ENCODE data around the gene SCMH1. TPM values are rescaled to one million over a fixed set of nuclear protein-coding genes. Genes with fewer than 3 reads are reported as not detected.
"Not testable (repeated sequence)": the region's sequence is repeated elsewhere in the genome, so short reads cannot be mapped to it uniquely, and the experiment has no call there.

SCMH1 gene
- total RNA-seq, 1 donor from 2014 or later = 42.4 TPM

- DNase-seq (ENCODE audit: low spot score) = no peak
Measured at GRCh38 chr1:41152622-41153044, 89.5 kb downstream of the SCMH1 start.

DNA sequence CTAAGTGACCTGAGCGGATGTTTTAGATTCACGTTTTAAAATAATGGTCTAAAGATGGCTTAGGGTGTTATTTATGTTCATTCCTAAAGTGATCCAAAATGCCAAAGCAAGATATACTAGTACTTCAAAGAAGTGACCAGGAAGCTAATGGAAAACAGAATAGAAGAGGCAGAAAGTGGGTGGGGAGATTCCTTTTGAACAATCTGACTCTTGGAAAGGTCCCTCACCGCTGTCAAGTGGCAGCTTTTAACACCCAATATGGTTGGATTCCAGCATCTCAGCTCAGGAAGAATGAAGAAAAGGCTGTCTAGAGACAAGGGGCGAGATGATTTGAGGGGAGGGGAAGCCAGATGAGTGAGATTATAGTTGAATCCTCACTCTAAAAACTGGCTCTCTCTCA, 90.3 kb downstream of the SCMH1 start:
- no peak for DNase-seq (ENCODE audit: low spot score)

DNA sequence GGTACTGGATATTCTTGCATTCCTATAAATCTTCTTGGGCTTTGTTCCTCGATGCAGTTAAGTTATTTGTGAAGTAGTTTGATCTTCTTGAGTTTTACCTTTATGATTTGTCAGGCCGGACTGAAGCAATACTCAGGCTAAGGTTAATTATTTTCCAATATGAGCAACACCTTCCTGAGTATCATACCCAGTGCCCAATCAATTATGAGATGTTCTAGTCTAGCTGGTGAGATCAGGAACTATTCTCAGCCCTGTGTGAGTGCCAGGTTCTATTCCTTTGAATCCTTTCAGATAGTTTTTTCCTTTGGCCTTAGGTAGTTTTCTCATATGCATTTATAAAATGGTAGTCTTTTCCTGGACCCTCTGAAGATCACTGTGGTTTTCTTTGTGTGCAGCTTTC, 92.5 kb downstream of the SCMH1 start:
- no peak for DNase-seq (ENCODE audit: low spot score)

GRCh38 chr1:41144285-41144684, 97.8 kb downstream of the SCMH1 start:
- DNase-seq (ENCODE audit: low spot score) = no peak

- no peak for DNase-seq (ENCODE audit: low spot score)
Measured at GRCh38 chr1:41138549-41138948, 103.6 kb downstream of the SCMH1 start.

GRCh38 chr1:41135196-41135947, 106.7 kb downstream of the SCMH1 start:
- no peak for DNase-seq (ENCODE audit: low spot score)

- DNase-seq (ENCODE audit: low spot score) = not testable (repeated sequence)
Measured at GRCh38 chr1:41134325-41134724, 107.8 kb downstream of the SCMH1 start.

DNA sequence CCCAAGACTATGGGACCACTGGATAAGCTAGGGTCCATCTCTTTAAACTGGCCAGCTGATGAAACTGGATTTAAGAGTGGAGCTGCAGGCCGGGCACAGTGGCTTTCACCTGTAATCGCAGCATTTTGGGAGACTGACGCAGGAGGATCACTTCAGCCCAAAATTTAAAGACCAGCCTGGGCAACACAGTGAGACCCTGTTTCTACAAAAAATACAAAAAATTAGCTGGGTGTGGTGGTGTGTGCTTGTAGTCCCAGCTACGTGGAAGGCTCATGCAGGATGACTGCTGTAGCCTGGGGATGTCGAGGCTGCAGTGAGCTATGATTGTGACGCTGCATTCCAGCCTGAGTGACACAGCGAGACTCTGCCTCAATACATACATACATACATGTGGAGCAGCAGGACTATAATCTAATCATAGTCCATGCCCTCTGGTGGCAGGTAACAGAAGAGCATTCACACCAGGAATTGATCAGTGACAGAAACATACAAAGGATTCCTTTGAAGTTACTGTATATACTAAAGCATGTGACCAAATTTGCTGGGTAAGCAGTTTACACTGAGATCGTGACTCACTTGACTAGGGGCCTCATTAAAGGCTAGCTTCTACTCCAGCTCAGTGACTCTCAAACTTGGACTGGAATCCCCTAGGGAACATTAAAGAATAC, 119.1 kb downstream of the SCMH1 start:
- DNase-seq (ENCODE audit: low spot score) = peak; percentile 61

DNA sequence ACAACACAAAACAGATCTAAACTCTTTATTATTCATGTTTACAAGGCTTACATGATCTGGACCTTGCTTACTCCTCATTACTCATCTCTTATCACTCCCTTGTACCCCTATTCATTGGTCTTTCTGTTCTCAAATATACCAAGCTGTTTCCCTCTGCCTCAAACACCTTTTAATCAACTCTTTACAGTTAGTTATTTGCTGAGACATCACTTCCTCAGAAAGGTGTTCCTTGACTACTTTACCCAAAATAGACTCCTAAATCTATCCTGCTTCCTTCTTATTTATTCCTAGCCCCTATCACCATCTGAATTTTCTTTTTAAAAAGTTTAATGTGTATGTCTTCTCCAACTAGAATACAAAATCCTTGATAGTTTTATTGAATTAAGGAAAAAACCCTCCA, 120.0 kb downstream of the SCMH1 start:
- no peak for DNase-seq (ENCODE audit: low spot score)

- no peak for DNase-seq (ENCODE audit: low spot score)
Measured at GRCh38 chr1:41118645-41119044, 123.5 kb downstream of the SCMH1 start.

- not testable (repeated sequence) for DNase-seq (ENCODE audit: low spot score)
Measured at GRCh38 chr1:41117241-41117640, 124.9 kb downstream of the SCMH1 start.

GRCh38 chr1:41110736-41111135, 131.4 kb downstream of the SCMH1 start:
- DNase-seq (ENCODE audit: low spot score) = no peak

GRCh38 chr1:41110286-41110685, 131.8 kb downstream of the SCMH1 start:
- DNase-seq (ENCODE audit: low spot score) = no peak

DNA sequence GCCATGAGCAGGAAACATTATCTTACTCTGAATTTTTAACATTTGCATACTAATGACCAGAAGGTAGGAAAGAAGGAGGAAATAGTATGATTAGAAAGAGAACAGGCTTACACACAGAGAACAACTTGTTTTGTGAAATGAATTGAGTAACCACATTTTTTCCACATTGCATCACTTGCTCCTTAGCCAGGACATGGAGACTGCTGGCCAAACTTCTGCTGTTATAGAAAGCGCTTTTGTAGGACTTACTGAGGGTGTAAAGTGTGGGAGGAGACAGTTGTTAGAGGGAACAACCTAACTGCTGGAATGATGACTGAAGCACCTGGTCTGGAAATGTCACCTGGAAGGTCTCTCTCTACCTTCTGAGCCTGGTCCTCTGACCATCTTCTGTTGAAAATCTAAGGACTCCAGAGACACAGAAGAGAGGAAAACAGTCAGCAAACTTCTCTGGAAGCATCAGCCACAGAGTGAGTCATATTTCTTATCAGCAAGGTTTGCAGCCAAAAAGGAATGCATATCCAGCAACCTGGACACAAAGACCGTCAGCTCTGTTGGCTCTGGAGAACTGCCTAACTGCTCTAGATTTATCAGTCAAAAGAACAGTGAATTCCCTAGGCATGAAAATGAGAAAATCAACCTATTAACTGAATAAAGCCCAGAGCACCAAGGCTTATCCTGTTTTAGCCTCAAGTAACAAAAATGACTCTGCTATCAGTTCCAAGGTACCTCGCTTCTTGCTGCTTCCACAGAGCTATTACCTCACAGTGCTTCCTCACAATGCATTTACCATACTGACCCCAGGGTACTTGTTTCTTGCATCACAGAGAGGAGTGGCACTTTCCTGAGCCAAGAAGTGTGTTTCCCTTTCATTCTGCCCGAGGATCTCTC, 132.6 kb downstream of the SCMH1 start:
- DNase-seq (ENCODE audit: low spot score) = peak; percentile 57

- no peak for DNase-seq (ENCODE audit: low spot score)
Measured at GRCh38 chr1:41108696-41109275, 133.3 kb downstream of the SCMH1 start.

DNA sequence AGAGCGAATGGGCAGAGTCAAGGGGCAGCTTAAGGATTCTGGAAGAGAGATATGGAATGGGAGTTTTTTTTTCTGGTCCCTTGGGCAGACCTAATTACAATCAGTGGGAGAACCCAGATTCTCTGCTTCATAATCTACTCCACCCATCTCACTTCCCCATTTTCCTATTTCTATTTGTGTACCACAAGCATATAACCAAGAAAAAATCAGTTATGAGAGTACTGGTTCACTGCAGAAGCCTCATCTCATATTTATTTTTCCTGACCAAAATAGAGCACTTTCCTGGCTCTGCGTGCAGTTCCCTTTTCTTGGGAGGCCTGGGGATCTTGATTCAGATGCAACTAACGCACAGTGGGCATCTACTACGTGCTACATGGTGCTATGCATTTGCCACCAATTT, 138.3 kb downstream of the SCMH1 start:
- DNase-seq (ENCODE audit: low spot score) = no peak

GRCh38 chr1:41102653-41103052, 139.5 kb downstream of the SCMH1 start:
- no peak for DNase-seq (ENCODE audit: low spot score)

DNA sequence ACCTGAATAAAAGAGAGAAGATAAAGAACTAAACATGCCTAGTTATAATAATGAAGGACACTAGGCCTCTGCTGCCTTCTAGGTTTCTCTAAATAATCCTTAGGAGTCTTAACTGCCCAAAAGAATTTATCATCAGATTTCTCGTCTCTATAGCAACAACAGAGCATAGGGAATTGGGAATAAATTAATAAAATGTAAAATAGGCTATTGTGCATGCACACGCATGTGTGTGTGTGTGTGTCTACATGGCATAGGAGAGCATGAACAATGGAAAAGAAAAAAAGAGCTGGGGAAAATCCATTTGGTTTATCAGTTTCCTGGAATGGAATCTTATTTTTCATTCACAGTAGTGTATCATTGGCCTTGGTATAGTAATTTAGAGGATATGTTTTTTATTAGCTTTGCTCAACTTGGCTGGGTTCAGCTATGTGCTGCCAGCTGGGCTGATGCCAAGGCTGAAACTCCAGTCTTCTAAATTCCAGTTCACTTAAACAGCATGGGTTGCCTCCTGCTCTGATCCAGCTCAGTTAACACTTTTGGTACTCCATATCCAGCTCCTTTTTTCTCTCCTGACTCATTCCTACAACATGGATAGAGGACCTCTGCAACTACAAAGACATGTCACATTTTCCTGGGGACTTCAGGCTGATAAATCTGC, 140.0 kb downstream of the SCMH1 start:
- peak; percentile 89 for DNase-seq (ENCODE audit: low spot score)

DNA sequence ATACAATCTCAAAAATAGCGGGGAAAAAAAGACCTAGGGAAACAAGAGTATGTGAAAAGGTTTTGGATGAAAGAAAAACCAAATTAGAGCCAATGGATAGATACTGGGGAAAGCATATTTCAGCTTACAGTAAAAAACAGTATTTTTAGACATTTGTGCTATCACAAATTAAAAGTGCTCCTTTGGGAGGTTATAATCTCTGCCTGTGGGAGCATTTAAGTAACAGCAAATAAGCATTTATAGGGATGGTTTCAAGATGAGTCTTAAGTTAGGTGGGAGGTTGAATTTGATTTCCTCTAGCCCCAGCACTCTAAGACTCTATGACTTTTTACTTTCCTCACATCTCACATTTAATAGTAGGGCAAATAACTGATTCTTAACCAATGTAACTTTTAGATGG, 141.0 kb downstream of the SCMH1 start:
- no peak for DNase-seq (ENCODE audit: low spot score)

DNA sequence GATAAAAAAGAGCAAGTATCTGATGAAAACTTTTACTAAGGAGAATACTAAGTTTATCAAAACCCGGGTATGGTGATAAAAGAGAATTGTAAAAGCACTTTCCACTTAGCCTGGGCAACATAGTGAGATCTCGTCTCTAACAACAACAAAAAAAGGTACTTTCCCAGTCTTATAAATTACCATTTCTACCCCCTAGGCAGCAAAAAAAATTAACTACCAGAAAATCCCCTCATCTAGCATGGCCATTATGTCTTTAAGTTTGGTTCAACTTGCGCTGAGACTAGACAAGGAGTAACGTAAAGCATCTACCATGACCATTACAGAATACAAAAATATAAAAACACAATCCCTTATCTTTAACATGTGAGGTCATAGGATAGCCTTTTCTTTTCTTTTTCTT, 141.9 kb downstream of the SCMH1 start:
- no peak for DNase-seq (ENCODE audit: low spot score)

DNA sequence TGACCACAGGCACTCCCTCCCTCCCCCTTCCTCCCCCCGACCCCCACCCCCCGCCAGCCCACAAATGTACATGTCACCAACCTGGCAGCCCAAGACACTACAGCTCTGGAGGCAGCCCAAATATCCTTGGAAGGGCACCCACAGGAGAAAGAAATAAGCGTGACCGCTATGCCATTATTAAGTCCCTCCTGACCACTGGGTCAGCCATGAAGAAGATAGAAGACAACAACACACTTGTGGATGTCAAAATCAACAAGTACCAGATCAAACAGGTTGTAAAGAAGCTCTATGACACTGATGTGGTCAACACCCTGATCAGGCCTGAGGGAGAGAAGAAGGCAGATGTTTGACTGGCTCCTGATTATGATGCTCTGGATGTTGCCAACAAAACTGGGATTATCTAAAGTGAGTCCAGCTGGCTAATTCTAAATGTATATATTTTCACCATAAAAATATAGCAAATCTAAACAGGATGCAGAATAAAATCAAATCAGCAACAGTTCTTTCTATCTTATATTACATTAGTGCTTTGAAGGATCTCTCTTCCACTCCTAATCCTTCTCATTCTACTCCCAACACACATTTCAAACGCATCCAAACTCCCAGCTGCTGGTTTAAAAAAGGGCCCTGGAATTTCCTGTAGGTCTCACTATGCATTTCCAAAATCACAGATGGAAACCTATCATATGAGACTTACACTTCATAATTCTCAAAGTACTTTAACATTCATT, 143.2 kb downstream of the SCMH1 start:
- DNase-seq (ENCODE audit: low spot score) = no peak

Measured in mucosa of gallbladder (tissue), 1 donor.